ENCODE results near the gene C2.
"Not testable (repeated sequence)": the region's sequence is repeated elsewhere in the genome, so short reads cannot be mapped to it uniquely, and the experiment has no call there.

Gene C2

DNA sequence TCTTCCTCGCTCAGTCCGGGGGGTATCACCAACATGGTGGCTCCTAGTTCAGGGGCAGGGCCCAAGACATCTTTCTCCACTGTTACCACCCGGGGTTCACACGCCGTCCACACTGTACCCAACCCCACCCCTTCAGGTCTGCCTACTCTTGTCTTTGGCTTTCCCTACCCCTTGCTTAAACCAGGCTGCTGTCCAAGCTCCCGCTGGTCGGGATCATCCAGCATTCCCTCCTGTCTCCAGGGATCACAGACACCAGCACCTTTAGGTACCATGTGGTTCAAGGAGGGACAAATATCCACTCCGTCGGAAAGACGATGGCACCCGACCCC, 30.9 kb downstream of the C2 start:
- no peak for DNase-seq (ENCODE audit: low read depth in 2 of 2)

DNA sequence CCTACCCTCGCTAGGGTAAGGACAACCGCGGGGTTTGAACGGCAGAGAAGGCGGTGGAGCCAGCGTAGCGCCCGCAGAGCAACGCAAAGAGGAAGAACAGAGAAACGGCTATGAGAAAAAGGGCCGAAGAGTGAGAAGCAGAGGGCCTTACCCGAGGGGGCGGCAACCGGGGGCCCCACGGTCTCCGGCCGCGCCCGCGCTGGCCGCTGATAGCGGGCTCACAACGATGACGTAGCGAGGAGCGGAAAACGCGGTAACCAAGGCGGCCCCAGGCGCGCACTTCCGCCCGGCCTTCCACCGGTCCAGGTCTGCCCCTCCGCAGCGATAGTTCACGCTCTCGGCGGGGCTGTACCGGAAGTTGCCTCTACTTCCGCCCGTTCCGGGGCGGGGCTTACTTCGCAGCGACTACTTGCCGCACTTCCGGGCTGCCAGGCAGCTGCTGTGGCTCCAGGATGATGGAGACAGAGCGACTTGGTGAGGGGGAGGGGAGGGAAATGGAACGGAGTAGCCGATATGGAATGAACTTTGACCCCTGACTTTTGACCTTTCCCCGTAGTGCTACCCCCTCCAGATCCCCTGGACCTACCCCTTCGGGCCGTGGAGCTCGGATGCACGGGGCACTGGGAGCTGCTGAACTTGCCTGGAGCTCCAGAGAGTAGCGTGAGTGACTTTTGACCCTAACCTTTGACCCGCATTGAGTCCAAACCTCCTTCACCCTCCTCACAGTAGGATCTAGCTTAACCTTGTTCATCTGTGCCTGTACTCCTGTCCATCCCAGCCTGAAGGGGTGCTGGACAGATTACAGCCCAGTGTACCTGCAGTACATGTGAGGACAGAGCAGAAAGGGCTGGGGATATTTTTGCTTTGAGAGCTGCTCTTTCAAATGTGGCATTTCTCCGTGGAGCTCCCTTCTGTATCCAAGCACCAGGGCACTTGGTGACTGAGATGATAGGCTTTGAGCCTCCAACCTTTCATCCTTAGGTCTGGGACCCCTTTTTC, 31.5 kb downstream of the C2 start, which contains the start of the genes NELFE and SKIC2:
Gene NELFE (minus strand): TSS at position 231 of the 999 bp plus-strand sequence. CDS start 525 bp downstream, outside the sequence.
Gene SKIC2 (plus strand): TSS at position 435 of the 999 bp plus-strand sequence. CDS start 18 bp downstream, at position 453.
- DNase-seq (ENCODE audit: low read depth in 2 of 2), result peak; percentile 95 to 99

DNA sequence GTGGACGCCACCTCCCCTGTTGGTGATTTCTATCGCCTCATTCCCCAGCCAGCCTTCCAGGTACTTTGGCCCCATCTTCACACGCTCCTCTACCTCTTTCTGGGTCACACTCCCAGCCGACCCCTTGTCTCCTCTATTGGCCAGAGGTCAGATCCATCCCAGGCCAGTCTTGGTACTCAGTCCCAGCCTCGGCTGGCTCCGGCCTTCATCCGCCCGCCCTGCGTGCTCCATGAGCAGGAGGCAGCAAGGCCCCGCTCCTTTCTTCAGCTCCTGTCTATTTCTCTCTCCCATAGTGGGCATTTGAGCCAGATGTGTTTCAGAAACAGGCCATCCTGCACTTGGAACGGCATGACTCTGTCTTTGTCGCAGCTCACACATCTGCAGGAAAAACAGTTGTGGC, 34.1 kb downstream of the C2 start:
- DNase-seq (ENCODE audit: low read depth in 2 of 2), result no peak

DNA sequence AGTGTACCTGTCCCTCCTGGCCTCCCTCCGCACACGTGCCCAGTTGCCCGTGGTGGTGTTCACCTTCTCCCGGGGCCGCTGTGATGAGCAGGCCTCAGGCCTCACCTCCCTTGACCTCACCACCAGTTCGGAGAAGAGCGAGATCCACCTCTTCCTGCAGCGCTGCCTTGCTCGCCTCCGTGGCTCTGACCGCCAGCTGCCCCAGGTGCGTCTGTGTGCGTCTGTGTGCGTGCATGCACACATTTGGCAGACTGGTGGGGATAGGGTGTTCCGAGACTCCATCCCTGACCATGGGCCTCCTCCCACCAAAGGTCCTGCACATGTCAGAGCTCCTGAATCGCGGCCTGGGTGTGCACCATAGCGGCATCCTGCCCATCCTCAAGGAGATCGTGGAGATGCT, 36.4 kb downstream of the C2 start:
- no peak for DNase-seq (ENCODE audit: low read depth in 2 of 2)

DNA sequence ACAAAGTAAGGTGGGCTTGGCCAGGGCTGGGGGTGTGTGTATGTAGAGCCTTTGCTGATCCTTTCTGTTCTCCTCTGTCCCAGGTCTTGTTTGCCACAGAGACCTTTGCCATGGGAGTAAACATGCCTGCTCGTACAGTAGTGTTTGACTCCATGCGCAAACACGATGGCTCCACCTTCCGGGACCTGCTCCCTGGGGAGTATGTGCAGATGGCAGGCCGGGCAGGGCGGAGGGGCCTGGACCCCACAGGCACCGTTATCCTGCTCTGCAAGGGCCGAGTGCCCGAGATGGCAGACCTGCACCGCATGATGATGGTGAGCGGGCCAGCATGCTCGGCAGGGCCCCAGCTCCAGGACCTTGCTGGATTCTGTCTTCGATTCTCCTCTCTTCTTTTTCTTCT, 38.2 kb downstream of the C2 start:
- DNase-seq (ENCODE audit: low read depth in 2 of 2), result no peak

DNA sequence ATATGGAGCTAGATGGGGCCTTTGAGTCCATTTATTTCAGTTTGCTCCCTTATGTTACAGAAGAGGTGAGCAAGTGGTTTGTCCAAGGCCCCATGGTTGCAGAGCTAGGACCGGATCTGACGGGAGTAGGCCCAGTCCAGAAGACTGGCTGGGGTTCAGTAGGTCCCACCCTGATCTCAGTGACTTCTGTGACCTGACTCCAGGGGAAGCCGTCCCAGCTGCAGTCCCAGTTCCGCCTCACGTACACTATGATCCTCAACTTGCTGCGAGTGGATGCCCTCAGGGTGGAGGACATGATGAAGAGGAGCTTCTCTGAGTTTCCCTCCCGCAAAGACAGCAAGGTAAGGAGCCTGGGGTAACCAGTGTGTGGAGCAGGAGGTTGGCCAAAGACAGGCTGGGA, 39.0 kb downstream of the C2 start:
- no peak for DNase-seq (ENCODE audit: low read depth in 2 of 2)

DNA sequence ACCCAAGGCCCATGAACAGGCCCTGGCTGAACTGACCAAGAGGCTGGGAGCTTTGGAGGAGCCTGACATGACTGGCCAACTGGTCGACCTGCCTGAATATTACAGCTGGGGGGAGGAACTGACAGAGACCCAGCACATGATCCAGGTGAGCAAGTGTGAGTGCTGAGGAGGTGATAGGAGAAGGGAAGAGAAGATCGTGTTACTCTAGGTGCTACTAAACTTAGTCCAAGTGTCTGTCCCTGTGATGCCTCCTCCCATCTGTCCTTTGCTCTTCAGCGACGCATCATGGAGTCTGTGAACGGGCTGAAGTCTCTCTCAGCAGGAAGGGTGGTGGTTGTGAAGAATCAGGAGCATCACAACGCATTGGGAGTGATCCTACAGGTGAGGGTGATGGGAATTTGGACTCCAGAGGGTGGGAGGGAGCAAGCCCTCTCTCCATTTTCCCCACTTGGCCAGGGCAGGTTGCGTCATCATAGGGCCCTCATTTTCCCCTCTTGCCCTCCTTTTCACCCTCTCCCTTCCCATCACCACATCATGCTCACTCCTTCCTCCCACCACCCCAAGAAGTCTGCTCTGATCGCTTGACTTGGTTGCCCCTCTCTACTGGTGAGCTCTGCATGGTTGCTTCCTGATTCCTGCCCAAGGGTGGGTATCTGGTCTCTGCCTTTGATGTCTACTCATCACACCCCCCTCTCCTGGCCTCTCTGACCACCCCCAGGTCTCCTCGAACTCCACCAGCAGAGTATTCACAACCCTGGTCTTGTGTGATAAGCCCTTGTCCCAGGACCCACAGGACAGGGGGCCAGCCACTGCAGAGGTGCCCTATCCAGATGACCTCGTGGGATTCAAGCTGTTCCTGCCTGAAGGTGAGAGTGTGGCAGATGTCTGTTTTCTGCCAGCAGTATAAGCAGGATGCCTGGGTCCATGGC, 39.7 kb downstream of the C2 start:
- no peak for DNase-seq (ENCODE audit: low read depth in 2 of 2)

DNA sequence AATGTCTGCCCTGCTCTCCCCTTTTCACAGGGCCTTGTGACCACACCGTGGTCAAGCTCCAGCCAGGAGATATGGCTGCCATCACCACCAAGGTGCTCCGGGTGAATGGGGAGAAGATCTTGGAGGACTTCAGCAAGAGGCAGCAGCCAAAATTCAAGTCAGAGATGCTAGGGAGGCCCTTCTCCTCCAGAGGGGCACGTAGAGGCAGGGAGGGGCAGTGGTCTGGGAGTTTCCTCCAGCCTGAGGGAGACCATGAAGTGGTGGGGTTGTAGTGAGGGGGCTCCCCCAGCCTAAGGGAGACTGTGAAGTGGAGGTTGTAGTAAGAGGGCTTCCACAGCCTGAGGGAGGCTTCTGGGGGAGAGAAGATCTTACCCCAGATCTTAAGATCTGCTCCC, 40.4 kb downstream of the C2 start:
- DNase-seq (ENCODE audit: low read depth in 2 of 2), result no peak

DNA sequence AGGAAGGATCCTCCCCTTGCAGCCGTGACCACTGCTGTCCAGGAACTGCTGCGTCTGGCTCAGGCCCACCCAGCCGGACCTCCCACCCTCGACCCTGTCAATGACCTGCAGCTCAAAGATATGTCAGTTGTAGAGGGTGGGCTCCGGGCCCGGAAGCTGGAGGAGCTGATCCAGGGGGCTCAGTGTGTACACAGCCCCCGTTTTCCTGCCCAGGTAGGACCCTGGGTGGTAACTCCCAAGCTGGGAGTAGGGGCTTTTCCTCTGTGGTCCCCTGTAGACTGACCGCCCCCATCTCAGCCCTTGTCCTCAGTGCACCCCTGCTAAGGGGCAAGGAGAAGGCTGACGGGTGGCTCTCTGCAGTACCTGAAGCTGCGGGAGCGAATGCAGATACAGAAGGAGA, 40.8 kb downstream of the C2 start:
- DNase-seq (ENCODE audit: low read depth in 2 of 2), result no peak

DNA sequence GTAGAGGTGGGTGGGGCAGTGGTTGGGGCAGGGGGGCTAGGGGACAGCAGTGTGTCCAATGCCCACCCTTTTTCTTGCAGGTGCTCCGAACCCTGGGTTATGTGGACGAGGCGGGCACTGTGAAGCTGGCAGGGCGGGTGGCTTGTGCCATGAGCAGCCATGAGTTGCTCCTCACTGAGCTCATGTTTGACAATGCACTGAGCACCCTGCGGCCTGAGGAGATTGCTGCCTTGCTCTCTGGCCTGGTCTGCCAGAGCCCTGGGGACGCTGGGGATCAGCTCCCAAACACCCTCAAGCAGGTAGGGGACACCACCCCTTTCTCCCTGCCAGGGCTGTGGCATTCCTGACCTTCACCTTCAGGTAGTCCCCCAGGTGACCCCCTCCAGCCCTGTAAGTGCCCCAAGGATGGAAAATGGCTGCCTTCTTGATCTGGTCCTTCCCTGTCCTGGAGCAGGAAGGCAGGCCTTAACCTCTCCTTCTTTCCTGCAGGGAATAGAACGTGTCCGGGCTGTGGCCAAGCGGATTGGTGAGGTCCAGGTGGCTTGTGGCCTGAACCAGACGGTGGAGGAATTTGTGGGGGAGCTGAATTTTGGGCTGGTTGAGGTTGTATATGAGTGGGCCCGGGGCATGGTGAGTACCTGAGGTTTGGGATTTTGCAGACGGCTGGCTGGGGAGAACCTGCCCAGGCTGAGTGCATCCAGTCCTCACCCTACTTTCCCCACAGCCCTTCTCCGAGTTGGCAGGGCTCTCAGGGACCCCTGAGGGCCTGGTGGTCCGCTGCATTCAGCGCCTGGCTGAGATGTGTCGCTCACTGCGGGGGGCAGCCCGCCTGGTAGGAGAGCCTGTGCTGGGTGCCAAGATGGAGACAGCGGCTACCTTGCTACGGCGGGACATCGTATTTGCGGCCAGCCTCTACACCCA, 41.5 kb downstream of the C2 start:
- no peak for DNase-seq (ENCODE audit: low read depth in 2 of 2)

DNA sequence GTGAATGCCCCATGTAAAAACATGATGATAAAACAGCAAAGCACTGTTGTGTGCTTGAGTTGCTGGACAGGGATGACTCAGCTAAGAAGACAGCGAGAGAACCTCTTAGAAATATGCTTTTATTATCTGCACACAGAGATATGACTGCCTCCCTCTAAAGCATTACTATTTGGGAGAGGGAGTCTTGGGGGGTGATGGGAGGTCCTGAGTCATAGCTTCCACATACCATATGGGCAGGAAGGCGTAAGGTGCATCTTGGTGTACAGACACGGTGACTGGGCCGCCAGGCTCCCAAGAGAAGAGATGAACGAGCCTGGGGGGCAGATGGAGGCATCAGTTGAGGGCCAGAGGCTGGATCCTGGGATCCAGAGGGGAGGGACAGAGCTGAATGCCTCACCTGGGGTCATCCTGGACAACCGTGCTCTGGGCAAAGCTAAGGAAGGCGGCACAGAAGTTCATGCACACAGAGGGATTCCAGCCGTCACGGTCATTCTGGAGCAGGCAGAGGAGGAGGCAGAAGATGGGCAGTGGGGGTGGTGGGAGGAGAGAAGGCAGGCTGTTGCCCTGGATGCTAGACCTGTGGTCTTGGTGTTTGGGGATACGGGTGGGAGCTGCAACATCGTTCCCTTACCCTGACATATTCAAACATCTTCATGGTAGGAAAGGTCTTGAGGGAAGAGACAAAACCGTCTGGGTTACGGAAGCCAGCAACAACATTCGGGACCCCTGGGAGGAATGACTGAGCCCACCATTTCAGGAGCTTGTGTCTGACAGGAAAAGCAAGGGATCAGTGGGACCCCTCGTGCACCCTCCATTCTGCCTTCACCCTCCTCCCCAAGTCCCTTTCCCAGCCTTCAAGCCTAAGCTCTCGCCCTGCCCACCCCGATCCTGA, 42.4 kb downstream of the C2 start:
- DNase-seq (ENCODE audit: low read depth in 2 of 2), result no peak

DNA sequence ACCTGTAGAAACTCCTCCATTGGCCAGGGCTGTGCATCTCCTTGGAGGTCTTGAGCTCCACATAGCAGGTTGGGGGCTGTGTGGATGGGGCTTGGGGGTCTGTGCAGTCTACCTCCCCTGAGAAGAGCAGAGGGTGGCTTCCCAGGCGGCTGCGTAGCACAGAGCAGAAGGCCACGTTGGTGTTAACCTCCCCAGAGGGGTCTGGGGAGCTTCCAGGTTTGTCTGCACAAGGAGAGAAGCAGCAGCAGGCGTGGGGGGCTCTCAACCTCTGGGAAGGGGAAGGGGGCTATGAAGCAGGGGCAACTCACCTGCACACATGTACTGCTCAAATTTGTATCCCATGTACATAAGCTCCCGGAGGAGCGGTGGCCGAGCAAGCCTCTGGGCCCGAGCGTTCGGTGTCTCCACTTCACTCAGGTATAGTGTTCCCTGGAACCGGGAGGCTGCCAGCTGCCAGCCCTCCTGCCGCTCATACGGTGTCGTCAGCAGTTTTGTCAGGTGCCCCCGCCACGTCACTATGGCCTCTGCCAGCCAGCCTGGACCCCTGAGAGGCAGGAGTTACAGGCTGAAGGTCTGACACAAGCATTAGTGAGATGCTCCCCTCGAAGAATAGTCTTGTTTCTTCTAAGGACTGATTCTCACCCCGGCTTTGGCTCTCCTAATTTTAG, 43.2 kb downstream of the C2 start:
- no peak for DNase-seq (ENCODE audit: low read depth in 2 of 2)

DNA sequence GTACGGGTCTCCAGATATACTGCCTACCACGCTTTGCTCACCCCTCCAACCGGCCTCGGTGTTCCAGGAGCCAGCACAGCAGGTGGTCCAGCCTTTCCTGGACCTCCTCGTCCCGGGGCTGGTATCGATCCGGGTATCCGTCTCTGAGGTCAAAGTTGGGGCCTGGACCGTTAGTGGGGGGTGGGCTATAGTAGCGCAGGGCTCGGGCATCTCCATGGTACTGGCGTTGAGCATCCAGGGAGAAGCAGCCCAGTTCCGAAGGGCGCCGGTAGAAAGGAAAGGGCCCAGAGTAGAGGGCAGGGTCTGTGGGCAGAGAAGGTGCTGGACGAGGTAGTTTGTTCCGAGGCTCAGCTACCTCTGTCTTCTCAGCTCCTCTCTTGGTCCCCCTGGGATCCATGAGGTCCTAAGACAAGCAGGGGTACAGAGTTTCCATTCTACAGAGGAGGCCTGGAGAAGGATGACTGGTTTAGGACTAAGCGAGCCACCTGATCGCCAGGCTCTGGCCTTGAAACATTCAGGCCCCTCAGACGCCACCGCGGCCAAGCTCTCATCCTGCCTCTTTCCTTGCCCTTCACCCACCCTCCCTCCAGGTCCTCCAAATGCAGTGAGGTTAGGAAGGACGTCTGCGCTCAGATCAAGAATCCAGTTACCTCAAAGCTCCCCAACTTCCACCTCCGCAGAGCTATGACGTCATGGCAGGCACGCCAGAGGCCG, 43.9 kb downstream of the C2 start:
- DNase-seq (ENCODE audit: low read depth in 2 of 2), result no peak

DNA sequence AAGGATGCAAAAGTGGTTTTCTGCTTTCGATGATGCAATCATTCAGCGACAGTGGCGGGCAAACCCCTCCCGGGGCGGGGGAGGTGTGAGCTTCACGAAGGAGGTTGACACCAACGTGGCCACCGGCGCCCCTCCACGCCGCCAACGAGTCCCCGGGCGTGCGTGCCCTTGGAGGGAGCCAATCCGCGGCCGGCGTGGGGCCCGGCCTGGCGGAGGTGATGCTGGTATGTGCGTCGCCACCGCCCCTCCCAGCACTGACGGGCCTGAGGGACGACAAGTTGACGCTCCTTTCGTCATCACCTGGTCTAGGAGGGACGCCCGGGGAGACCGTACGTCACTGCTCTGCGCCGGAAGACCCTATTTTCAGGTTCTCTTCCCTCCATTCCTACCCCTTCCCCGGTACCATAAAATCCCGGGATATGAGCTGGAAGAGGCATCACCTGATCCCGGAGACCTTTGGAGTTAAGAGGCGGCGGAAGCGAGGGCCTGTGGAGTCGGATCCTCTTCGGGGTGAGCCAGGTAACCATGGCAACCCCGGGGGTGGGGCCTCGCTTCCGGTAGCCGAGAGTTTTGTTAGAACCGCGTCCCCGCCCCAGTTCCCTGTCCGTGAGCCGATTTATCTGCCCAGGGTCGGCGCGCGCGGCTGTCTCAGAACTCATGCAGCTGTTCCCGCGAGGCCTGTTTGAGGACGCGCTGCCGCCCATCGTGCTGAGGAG, 44.6 kb downstream of the C2 start, which contains the start of gene DXO:
Gene DXO (minus strand): TSS at position 146 of the 716 bp plus-strand sequence. CDS start 463 bp downstream, outside the sequence.
- DNase-seq (ENCODE audit: low read depth in 2 of 2), result peak; percentile 88 to 93

DNA sequence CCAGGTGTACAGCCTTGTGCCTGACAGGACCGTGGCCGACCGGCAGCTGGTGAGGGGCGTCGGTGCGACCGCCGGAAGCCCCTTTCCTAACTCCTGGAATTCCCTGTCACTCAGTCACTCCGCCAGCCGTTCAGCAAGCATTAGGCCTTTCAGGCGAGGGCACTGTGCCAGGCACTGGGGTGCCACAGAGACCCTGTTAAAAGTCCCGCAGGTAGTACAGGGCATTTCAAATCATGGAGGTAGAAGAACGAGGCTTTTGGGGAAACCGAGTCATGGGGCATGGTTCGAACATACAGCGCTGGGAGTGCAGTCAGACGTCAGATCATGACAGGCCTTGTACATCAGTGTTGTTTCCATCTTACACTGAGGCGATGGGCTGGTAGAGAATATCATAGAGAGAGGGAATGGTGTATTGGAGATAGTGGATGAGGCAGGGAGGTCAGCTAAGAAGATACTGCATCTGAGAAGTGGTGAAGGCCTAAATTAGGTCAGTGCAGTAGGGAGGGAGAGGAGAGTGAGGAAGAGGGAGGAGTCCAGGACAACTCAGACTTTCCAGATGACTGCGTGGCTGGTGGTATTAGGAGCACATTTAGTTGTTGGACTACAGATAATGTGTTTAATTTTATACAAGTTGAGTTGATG, 45.3 kb downstream of the C2 start:
- DNase-seq (ENCODE audit: low read depth in 2 of 2), result no peak

DNA sequence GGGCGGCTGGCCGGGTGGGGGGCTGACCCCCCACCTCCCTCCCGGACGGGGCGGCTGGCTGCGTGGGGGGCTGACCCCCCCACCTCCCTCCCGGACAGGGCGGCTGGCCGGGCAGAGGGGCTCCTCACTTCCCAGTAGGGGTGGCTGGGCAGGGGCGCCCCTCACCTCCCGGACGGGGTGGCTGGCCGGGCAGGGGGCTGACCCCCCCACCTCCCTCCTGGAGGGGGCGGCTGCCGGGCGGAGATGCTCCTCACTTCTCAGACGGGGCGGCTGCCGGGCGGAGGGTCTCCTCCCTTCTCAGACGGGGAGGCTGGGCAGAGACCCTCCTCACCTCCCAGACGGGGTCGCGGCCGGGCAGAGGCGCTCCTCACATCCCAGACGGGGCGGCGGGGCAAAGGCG, 48.5 kb downstream of the C2 start:
- not testable (repeated sequence) for DNase-seq (ENCODE audit: low read depth in 2 of 2)

DNA sequence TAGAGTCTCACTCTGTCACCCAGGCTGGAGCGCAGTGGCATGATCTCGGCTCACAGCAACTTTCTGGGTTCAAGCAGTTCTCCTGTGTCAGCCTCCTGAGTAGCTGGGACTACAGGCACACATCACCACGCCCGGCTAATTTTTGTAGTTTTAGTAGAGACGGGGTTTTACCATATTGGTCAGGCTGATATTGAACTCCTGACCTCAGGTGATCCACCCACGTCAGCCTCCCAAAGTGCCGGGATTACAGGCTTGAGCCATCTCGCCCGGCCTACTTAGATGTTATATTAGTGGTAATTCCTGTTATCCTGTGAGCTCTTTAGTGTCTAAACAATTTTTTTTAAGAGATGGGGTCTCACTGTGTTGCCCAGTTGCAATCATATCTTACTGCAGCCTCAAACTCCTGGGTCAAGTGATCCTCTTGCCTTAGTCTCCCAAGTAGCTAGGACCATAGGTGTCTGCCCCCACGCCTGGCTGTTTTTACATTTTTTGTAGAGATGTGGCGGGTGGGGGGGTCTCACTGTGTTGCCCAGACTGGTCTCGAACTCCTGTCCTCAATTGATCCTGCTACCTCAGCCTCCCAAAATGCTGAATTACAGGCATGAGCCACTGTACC, 50.4 kb downstream of the C2 start:
- no peak for DNase-seq (ENCODE audit: low read depth in 2 of 2)

All from stimulated activated CD8-positive, alpha-beta memory T cell treated with anti-CD3 and anti-CD28 coated beads, Interleukin-7, amount 100 ng/mL, for 1 hour (primary cell).